Right lobe of liver (tissue), 4 donors: ENCODE data around the gene NTMT1.

ENCODE experiments used
- POLR2A ChIP-seq: fragments of 450-650 bp; IDR thresholded peaks from one replicate; pipeline ENCODE4 v1.6.1; 2017; ENCODE audit warnings: antibody characterized with exemption, mild to moderate bottlenecking
- TF ChIP-seq, protein P1 (sequence below), 4 donors: fragments of 200-600 bp in 3 of 4; fragments of 450-650 bp in 1 of 4; IDR thresholded peaks; one replicate each; pipeline versions ENCODE4 v1.5.1 to v1.8.0; 2016 to 2022; ENCODE audit warnings: antibody characterized with exemption in 4 of 4, mild to moderate bottlenecking in 2 of 4
- donor health status: DM: no; HTN: no; CAD: no.
- donor health status: DM: no; HTN: no; CAD: no.
- donor health status: DM: no; HTN: yes; CAD: no.

DNA sequence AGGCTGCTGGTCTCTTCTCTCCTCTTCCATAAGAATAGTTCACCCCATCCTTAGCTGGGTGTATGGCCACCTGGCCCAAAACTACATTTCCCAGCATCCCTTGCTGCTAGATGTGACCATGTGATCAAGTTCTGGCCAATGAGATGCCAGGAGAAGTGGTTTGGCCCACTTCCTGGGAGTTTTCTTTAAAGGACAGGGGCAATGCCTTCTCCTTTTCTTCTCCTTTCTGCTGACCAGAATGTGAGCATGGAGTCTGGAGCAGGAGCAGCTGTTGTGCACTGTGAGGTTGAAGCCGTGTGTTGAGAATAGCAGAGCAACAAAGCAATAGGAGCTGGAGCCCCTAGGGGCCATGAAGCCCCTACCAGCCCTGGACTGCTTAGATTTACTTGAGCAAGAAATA, 41.8 kb upstream of the NTMT1 start:
- TF ChIP-seq, protein P1, sequence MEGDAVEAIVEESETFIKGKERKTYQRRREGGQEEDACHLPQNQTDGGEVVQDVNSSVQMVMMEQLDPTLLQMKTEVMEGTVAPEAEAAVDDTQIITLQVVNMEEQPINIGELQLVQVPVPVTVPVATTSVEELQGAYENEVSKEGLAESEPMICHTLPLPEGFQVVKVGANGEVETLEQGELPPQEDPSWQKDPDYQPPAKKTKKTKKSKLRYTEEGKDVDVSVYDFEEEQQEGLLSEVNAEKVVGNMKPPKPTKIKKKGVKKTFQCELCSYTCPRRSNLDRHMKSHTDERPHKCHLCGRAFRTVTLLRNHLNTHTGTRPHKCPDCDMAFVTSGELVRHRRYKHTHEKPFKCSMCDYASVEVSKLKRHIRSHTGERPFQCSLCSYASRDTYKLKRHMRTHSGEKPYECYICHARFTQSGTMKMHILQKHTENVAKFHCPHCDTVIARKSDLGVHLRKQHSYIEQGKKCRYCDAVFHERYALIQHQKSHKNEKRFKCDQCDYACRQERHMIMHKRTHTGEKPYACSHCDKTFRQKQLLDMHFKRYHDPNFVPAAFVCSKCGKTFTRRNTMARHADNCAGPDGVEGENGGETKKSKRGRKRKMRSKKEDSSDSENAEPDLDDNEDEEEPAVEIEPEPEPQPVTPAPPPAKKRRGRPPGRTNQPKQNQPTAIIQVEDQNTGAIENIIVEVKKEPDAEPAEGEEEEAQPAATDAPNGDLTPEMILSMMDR (IDR thresholded peaks at IDR 0.05): no peak
- no peak for TF ChIP-seq POLR2A
